ENCODE results near the gene CRYGS.
"Not testable (repeated sequence)": the region's sequence is repeated elsewhere in the genome, so short reads cannot be mapped to it uniquely, and the experiment has no call there.

CRYGS gene

GRCh38 chr3:186517218-186517617, 27.0 kb downstream of the CRYGS start:
- no peak for FAIRE-seq

- no peak for FAIRE-seq
Observed at GRCh38 chr3:186516646-186517045, 27.5 kb downstream of the CRYGS start.

GRCh38 chr3:186515125-186515524, 29.1 kb downstream of the CRYGS start:
- FAIRE-seq, result no peak

- no peak for FAIRE-seq
Observed at GRCh38 chr3:186514296-186515002, 29.7 kb downstream of the CRYGS start.

- no peak for FAIRE-seq
Observed at GRCh38 chr3:186513386-186513785, 30.8 kb downstream of the CRYGS start.

GRCh38 chr3:186512570-186513302, 31.4 kb downstream of the CRYGS start:
- FAIRE-seq, result no peak

GRCh38 chr3:186511702-186512101, 32.5 kb downstream of the CRYGS start:
- no peak for FAIRE-seq

GRCh38 chr3:186511245-186511644, 32.9 kb downstream of the CRYGS start:
- no peak for FAIRE-seq

GRCh38 chr3:186510374-186511079, 33.7 kb downstream of the CRYGS start:
- no peak for FAIRE-seq

GRCh38 chr3:186509423-186509822, 34.8 kb downstream of the CRYGS start:
- FAIRE-seq, result no peak

- FAIRE-seq, result no peak
Observed at GRCh38 chr3:186506857-186507256, 37.3 kb downstream of the CRYGS start.

- no peak for FAIRE-seq
Observed at GRCh38 chr3:186506191-186506739, 37.9 kb downstream of the CRYGS start.

GRCh38 chr3:186502966-186503712, 41.0 kb downstream of the CRYGS start:
- no peak for FAIRE-seq

- FAIRE-seq, result no peak
Observed at GRCh38 chr3:186502138-186502948, 41.8 kb downstream of the CRYGS start.

- not testable (repeated sequence) for FAIRE-seq
Observed at GRCh38 chr3:186499949-186500348, 44.2 kb downstream of the CRYGS start.

- not testable (repeated sequence) for FAIRE-seq
Observed at GRCh38 chr3:186498022-186498421, 46.2 kb downstream of the CRYGS start.

- no peak for FAIRE-seq
Observed at GRCh38 chr3:186497608-186498007, 46.6 kb downstream of the CRYGS start.

GRCh38 chr3:186496635-186497034, 47.5 kb downstream of the CRYGS start:
- FAIRE-seq, result no peak

GRCh38 chr3:186496016-186496415, 48.2 kb downstream of the CRYGS start:
- FAIRE-seq, result no peak

GRCh38 chr3:186493525-186494255, 50.5 kb downstream of the CRYGS start:
- FAIRE-seq, result no peak

GRCh38 chr3:186492385-186492984, 51.7 kb downstream of the CRYGS start:
- no peak for FAIRE-seq
